Right ventricle myocardium inferior (tissue), 1 donor: ENCODE results near the gene GRM5. TPM values are rescaled to one million over a fixed set of nuclear protein-coding genes. Genes with fewer than 3 reads are reported as not detected.

ENCODE experiments used
- ATAC-seq: fragments of 200-7000 bp; cut with Tn5 transposase; one replicate; pipeline ENCODE4 v1.9.1; 2020; ENCODE audit warnings: mild to moderate bottlenecking, moderate library complexity
- DNase-seq: peaks from one replicate; pipeline ENCODE4 v3.0.0; 2021; ENCODE audit errors: missing footprints
- intact Hi-C: fragments of 100-400 bp; cut with DNase I; formaldehyde crosslinking; loops from one replicate; pipeline ENCODE4 v1.11.0; 2022
- total RNA-seq: library from RNA; stranded (reverse); fragmentation: NEBNext Ultra II Directional; extraction: Animal tissue kit (Norgen Biotek cat#: 25700); gene quantifications from one replicate; pipeline ENCODE4 v1.2.1, GENCODE V29; 2021
- donor health status: DM: no; HTN: yes; CAD: no; lungs with severe emphysema.

GRM5 gene
- total RNA-seq, 1 donor from 2014 or later = not detected

DNA sequence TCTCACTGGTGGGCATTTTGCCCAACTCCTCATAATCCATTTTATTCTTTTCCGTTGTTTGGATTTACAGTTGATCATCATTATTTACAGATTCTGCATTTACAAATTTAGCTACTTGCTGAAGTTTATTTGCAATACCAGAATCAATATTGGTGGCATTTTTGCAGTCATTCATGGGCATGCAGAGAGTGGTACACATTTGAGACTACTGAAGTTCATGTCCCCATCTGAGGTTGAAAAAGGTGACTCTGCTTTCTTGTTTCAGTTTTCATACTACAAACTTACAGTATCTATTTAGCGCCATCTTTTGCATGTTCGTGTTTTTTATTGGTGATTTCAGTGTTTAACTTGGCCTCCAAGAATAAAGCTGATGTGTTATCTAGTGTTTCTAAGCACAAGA is 409.5 kb downstream of the GRM5 start:
- intact Hi-C loops = no loop called here
- DNase-seq = no peak
- ATAC-seq = no peak

DNA sequence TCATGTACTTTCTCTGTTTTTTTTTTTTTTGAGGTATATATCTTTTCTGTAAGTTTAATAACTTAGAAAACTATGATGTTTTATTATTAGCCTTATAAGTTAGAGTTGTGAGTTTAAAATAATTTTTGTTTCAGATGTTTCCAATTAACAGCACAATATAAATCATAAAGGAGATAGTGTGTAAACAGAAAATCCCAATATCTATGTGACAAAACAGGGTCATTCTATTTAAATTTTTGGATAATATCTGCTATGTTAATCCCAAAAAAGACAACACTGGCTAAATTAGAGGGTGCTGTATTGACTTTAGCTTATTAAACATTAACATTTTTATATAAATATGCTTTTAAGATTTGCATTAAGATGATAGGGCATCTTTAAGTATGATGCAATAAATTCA is 410.1 kb downstream of the GRM5 start:
- DNase-seq (no peak), ATAC-seq (no peak)
- intact Hi-C loops = no loop called here

DNA sequence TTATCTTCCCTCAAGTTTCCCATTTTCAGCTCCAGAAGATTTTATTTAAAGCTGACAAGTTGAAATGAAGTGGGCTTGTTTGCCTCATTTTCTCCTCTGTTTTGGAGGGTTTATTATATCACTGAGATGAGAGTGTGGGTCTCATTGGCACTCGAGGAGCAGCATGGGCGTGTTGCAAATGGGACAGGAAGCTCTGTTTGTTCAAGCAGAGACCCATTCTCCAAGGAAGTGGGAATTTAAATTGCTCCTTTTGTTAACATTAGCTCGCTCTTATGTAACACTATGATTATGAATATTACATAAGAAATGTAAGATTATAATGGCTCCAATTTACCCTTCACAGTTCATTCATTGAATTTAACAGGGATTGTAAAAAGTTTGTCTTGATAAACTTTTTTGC is 410.6 kb downstream of the GRM5 start:
- DNase-seq (no peak), ATAC-seq (no peak)
- intact Hi-C loops = no loop called here

DNA sequence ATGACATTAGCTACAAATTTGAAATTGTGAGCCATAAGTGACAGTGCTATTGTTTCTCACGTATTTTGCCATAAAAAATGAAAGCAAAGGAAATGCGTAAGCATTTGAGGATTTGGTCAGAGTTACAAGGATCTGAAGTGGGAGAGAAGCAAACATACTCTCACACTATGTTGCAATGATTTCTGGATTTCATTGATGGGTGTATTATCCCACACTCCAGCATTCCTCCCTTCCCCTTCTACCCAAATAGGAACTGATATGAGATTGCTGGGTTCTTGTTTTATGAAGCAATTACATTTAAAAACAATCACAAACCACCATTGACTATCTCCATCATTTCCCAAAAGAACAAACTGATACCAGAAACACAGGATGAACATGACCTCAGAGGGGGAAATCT is 414.2 kb downstream of the GRM5 start:
- DNase-seq = no peak
- no peak for ATAC-seq
- intact Hi-C loops = no loop called here

- DNase-seq (no peak), ATAC-seq (no peak)
- intact Hi-C loops = no loop called here
These were observed 421.1 kb downstream of the GRM5 start for GRCh38 chr11:88644724-88645123.

- ATAC-seq (no peak), DNase-seq (no peak)
- intact Hi-C loops = no loop called here
These were observed 433.6 kb downstream of the GRM5 start for GRCh38 chr11:88632163-88632562.

DNA sequence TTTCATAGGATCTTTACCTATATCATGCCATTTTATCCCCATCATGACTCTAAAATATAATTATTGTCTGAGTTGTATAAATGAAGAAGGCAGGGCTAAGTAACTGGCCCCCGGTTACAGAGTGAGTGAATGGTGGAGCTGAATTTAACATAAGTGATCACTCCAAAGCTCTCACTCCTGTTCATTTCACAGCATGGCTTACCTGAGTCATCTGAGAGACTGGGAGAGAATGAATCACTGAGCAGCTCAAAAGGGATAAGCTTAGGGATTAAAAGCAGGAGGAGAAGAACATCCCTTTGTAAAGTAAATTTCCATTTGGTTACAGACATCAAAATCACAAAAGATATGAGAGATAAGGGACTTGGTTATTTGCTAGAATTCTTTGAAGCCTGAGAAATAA is 434.3 kb downstream of the GRM5 start:
- DNase-seq (no peak), ATAC-seq (no peak)
- intact Hi-C loops = no loop called here

DNA sequence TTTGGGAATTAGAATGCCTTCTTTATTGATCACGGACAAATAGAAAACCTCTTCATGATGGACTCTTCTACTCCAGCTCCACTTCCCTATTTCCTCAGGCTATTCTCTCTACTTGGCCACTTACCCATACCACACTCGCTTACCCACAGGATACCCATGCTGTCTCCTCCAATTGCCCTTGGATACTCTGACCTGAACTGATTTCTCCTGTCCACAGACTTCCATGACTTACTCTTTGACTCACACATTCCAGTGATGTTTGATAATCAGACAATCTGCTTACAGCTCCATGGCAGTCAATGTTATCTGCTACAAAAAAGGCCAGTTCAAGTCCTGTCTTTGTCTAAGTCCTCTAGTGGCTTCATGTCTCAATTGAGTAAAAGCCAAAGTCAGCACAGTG is 436.3 kb downstream of the GRM5 start:
- intact Hi-C loops = no loop called here
- ATAC-seq = no peak

GRCh38 chr11:88626216-88626615 is 439.6 kb downstream of the GRM5 start:
- intact Hi-C loops = no loop called here
- no peak for DNase-seq
- ATAC-seq = no peak

More for the DNA sequence above, 436.3 kb downstream of the GRM5 start:
- DNase-seq = no peak

- ATAC-seq = no peak
- no peak for DNase-seq
- intact Hi-C loops = no loop called here
These were observed 442.3 kb downstream of the GRM5 start for GRCh38 chr11:88623531-88623930.

DNA sequence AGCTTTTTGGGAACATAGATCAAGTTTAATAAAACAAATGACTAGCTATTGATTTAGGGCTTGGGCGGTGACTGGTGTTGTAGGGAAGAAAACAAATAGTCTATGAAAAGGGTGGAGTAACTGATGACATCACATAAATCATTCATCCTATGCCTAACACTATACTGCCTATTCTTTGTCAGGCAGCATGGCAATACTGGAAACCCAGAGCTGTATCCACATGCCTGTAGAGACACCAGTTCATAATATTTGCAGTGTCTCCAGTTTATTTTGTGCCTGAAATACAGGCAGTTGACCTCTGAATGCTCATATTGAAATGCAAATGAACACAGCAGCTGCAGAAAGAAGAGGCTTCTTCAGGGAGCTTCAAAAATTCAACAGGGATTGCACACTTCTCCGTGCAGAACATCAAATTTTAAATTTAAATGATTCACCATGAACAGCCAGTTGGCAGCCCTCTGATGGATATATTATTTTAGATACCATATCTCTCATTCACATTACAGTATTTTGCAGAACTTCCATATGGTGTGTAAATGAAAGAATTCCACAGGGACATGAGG is 445.1 kb downstream of the GRM5 start:
- DNase-seq (no peak), ATAC-seq (no peak)
- intact Hi-C loops = no loop called here

DNA sequence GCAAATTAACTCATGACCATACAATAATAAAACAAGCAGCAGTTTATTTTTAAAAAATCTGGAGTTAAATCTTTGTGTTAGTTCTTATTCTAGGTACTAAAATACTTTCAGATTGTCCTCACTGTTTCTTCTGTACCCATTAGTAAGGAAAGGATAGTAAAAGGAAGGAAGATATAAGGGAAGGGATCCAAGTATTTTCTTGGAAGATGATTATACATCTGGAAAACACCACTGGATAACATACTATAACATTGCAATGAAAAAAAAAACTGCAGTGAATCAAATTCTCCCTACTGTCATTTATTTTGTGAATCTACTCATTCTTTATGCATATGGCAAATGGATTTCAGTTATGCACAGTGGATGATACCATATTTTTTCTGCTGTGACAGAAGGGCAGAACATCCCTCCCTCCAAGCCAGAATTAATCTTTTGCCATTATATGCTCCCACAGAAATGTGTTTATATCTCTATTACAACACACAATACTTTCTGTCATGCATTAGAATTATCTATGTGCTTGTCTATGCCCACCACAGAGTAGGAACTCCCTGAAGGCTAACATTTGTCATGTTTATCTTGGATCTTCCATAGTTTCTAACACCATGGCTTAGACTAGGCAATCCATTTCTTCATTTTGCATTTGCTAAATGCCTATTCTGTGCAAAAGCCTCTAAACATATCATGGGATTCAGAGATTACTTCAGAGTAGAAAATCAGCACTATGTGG is 446.0 kb downstream of the GRM5 start:
- ATAC-seq (no peak), DNase-seq (no peak)
- intact Hi-C loops = no loop called here

GRCh38 chr11:88619071-88619425 is 446.7 kb downstream of the GRM5 start:
- intact Hi-C loops = no loop called here
- DNase-seq (no peak), ATAC-seq (no peak)

DNA sequence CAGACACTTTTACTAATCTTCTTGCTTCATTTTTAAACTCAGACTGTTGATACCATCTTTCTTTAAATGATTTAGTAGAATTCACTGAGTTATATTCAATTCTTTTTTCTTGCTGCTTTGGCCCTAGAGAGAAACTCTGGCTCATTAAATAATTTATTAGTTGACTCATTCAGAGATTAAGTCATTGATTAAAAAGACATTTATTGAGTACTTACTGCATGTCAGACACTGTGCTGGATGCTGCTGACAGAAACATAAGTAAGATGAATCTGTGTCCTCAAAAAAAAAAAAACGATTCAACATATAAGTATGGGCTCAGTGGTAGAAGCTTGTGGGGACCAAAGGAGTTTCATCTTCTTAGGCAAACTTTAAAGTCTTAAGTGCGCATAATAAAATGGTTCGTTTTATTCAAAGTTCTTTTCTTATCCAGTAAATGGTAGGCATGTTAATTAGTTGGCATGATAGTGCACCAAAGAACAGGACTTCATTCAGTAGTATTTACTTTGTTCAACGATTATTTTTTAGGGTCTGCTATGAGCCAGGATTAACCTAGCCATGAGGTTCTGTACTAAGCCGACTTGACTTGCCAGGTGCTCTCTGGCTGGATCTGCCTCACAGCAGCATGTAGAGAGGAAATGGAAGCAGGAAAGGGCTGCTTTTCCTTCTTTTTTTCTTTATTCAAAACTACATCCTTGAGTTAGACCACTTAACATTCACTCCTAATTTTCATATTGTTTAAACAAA is 447.3 kb downstream of the GRM5 start:
- DNase-seq (no peak), ATAC-seq (no peak)
- intact Hi-C loops = no loop called here

DNA sequence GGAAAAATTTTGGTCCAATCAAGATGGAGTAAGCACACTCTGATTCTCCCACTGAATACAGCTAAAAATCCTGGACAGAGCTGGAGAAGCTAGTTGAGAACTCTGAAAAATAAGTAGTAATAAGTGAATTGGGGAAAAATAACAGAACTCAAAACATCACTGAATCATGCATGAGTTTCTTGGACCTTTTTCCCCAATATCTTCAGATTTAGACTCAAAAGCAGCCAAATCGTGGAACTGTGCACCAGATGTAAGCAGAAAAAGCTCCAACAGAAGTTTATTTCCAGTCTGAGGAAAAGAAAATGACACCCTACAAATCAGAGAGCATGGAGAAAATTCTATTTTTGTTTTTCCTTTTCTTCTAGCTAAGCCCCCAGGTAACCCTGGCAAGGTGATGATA is 448.6 kb downstream of the GRM5 start:
- no peak for ATAC-seq
- intact Hi-C loops = no loop called here
- no peak for DNase-seq

DNA sequence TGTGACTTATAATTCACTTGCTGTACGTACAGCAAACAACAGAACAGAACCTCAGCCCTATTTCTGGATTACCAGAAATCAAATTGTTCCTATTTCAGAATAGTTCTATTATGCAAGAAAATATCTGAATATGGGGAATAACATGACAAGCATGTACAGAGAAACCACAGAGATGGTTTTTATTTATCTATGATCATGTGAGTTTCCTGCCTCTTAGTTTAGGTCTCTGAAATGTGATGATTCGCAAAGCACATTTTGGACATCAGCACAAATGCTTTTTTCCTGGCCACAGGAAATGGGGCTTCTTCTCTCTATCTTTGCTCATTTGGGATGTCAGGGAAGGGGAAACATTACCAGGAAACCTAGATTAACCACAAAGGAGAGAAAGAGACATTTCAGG is 461.5 kb downstream of the GRM5 start:
- ATAC-seq (no peak), DNase-seq (no peak)
- intact Hi-C loops = no loop called here

DNA sequence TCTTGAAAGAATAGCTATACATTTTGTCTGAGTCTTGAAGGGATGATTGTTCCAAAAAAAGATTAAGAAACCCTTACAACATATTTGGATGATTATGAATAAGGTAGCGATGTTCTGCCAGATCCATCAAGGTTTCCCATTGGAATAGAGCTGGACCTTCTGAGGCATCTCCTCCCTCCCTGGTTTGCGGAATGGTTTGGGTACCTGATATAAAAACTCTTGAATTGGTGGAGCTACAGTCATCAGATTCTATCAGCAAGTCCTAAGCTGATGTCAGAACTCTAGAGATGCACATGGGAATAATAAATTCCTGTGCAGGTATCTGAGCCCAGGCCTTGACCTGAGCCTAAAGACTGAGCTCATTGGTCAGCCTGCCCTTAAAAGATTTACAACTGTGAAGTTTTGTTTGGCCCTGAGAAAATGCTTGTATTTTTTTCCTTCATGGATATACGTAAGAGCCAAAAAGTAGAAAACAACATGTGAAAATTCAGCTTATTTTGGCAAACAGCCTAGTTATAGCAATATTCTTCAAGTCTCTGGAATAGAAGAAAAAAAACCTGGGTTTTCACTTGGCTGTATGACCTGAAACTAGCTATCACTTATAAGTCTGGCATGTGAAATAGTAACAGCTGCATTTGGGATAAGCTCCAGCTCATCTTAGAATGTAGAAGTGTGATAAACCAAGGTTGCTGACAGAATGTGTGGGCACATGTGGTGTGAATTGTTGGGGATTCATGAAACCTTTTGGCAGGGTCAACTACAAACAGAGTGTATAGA is 462.5 kb downstream of the GRM5 start:
- DNase-seq (no peak), ATAC-seq (peak; percentile 26)
- intact Hi-C loops = no loop called here

DNA sequence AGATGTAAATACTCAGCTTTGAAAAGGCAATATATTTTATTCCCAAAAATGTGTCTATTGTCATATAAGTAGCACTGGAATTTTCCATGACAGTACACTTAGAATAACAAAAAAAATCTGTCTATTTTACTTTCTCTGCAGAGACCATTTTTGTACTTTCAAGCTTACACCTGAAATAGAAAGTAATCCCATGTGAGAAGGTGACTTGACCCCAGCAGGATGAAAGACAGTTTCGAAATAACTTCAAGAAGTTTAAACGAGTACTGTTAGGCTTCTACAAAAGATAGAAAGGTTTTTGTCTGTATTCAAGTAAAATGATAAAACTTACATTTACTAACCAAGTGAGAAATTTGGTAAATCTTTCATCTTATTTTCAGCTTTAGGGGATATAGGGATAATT is 468.4 kb downstream of the GRM5 start:
- ATAC-seq (no peak), DNase-seq (no peak)
- intact Hi-C loops = no loop called here

DNA sequence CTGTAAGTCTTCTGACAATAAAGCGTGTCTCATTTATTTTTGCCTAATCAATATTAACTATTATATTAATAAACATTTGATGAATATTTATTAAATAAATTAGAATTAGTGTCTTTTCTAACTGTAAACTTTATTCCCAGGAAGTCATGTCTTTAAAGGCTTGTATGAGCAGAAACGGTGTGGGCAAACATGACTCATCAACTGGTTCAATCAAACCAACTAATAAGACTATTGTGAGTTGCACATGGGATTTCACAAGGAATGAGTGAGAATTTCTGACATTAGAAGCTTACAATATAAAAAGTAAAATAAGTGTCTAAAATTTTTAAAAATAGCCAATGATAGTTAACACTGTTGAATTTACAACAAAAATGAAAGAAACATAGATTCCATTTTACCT is 469.0 kb downstream of the GRM5 start:
- DNase-seq (no peak), ATAC-seq (no peak)
- intact Hi-C loops = no loop called here
